ENCODE results near the gene FAM20C. TPM values are rescaled to one million over a fixed set of nuclear protein-coding genes. Genes with fewer than 3 reads are reported as not detected.

FAM20C gene
- total RNA-seq, 2 donors from 2014 or later: 32.5 to 106 TPM

DNA sequence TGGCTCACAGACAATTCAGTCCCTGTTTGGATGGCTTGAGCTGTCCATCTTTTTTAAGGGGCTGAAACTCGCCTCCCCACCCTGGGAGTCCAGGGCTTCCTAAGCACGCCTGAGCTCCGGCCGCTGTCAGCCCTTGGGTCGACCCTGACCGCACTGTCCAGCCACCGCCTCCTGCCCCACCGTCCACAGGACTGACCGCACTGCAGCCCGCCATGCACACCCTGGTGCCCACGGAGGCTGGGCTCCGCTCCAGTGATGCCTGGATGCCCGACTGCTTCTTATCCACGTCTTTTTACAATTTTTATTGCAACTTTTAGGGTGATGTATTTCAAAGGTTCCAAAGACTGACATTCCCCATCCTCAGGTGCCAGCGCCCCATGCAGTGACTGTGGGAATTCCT lies 58.2 kb downstream of the FAM20C start:
- no peak for ATAC-seq (ENCODE audit: insufficient number of reproducible peaks, low FRiP score, low read depth)
- H3K4me1 ChIP-seq (ENCODE audit: control insufficient read depth in 1 of 2, low read depth in 2 of 2): no peaks in the 10 kb centered on the region
- no peaks in the 10 kb centered on the region for H3K9me3 ChIP-seq
- peaks cover 84% of the 10 kb centered on the region for H3K36me3 ChIP-seq
- H3K27me3 ChIP-seq (replicated peaks; ENCODE audit: insufficient read depth): no peaks in the 10 kb centered on the region
- H3K27ac ChIP-seq: no peak overlapping the region
- TF ChIP-seq, protein P1, sequence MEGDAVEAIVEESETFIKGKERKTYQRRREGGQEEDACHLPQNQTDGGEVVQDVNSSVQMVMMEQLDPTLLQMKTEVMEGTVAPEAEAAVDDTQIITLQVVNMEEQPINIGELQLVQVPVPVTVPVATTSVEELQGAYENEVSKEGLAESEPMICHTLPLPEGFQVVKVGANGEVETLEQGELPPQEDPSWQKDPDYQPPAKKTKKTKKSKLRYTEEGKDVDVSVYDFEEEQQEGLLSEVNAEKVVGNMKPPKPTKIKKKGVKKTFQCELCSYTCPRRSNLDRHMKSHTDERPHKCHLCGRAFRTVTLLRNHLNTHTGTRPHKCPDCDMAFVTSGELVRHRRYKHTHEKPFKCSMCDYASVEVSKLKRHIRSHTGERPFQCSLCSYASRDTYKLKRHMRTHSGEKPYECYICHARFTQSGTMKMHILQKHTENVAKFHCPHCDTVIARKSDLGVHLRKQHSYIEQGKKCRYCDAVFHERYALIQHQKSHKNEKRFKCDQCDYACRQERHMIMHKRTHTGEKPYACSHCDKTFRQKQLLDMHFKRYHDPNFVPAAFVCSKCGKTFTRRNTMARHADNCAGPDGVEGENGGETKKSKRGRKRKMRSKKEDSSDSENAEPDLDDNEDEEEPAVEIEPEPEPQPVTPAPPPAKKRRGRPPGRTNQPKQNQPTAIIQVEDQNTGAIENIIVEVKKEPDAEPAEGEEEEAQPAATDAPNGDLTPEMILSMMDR (IDR thresholded peaks at IDR 0.05): no peak
- no peak for DNase-seq (ENCODE audit: low spot score)
- no peak overlapping the region for H3K4me3 ChIP-seq

DNA sequence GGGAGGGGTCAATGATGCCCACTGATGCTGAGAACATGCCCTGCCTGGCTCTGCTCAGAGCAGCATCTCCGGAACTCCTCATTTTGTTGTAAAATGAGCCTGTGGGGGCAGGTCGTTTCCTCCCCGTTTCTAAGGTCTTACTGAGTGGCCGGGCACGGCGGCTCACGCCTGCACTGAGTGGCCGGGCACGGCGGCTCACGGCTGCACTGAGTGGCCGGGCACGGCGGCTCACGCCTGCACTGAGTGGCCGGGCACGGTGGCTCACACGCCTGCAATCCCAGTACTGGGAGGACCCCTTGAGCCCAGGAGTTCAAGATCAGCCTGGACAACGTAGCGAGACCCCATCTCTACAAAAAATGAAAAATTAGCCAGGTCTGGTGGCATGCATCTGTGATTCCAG lies 58.6 kb downstream of the FAM20C start:
- Histone ChIP-seq H3K4me3 (no peak overlapping the region), H3K27me3 (replicated peaks; ENCODE audit: insufficient read depth) (no peaks in the 10 kb centered on the region), H3K9me3 (no peaks in the 10 kb centered on the region), H3K4me1 (ENCODE audit: control insufficient read depth in 1 of 2, low read depth in 2 of 2) (no peaks in the 10 kb centered on the region), H3K36me3 (peaks cover 89% of the 10 kb centered on the region), H3K27ac (no peak overlapping the region)
- TF ChIP-seq, protein P1 (IDR thresholded peaks at IDR 0.05): no peak
- no peak for ATAC-seq (ENCODE audit: insufficient number of reproducible peaks, low FRiP score, low read depth)
- no peak for DNase-seq (ENCODE audit: low spot score)

DNA sequence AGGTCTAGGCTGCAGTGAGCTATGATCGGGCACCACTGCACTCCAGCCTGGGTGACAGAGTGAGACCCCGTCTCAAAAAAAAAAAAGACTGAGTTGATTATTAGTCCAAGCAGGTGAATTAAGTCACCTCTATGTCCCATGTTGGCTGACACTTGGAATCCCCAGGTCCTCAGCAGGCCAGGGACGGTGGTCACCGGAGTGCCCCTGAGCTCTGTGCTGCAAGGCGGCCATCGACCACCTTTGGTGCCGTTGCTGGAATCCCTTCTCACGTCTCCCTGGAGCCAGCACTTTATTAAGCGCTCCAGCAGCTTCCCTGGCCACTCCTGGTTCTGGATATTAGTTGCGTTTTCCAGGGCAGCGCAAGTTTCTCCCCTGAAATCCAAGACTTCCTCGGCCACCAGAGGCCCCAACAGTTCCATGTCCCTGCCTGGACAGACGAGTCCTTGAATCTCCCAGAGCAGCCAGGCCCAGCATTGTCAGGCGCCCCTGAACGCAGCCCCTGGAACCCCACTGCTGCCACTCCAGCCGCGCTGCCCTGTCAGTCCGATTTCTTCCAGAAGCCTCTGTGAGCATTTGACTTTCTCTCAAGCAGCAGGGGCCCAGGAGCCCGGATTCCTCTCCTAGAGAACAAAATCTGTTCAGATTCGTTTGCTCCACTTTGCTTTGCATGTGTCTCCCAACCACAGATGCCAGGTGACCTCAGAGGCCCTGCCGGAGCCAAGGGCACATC lies 59.2 kb downstream of the FAM20C start:
- Histone ChIP-seq H3K27me3 (replicated peaks; ENCODE audit: insufficient read depth) (no peaks in the 10 kb centered on the region), H3K9me3 (no peaks in the 10 kb centered on the region), H3K27ac (no peak overlapping the region), H3K4me1 (ENCODE audit: control insufficient read depth in 1 of 2, low read depth in 2 of 2) (no peaks in the 10 kb centered on the region), H3K36me3 (peaks cover 90% of the 10 kb centered on the region), H3K4me3 (no peak overlapping the region)
- DNase-seq (ENCODE audit: low spot score) (no peak), ATAC-seq (ENCODE audit: insufficient number of reproducible peaks, low FRiP score, low read depth) (no peak)
- TF ChIP-seq, protein P1 (IDR thresholded peaks at IDR 0.05): no peak

DNA sequence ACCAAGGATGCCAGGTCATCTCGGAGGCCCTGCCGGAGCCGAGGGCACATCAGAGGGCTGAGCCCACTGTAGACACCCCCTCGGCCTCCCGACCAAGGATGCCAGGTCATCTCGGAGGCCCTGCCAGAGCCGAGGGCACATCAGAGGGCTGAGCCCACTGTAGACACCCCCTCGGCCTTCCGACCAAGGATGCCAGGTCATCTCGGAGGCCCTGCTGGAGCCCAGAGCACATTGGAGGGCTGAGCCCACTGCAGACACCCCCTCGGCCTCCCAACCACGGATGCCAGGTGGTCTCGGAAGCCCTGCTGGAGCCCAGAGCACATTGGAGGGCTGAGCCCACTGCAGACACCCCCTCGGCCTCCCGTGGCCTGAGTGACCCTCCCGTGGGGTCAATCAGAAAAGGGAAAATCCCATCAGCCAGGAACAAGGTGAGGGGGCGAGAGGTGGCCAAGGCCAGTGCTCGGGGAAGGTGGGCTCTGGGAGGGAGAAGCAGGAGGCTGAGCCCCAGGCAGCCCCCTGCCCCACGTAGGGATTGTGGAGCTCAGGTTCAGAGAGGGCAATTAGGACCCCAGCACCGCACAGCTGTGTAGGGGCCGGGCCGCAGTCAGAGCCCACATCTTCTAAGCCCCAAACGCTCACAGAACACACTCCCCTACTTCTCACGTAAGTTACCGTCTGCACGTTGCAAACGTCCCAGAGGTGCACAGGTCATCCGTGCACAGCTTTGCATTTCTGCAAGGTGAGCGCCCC lies 60.0 kb downstream of the FAM20C start:
- Histone ChIP-seq H3K27ac (no peak overlapping the region), H3K9me3 (no peaks in the 10 kb centered on the region), H3K36me3 (peaks cover 90% of the 10 kb centered on the region), H3K4me3 (no peak overlapping the region), H3K27me3 (replicated peaks; ENCODE audit: insufficient read depth) (no peaks in the 10 kb centered on the region), H3K4me1 (ENCODE audit: control insufficient read depth in 1 of 2, low read depth in 2 of 2) (no peaks in the 10 kb centered on the region)
- DNase-seq (ENCODE audit: low spot score): no peak
- ATAC-seq (ENCODE audit: insufficient number of reproducible peaks, low FRiP score, low read depth): no peak
- TF ChIP-seq, protein P1 (IDR thresholded peaks at IDR 0.05): no peak

DNA sequence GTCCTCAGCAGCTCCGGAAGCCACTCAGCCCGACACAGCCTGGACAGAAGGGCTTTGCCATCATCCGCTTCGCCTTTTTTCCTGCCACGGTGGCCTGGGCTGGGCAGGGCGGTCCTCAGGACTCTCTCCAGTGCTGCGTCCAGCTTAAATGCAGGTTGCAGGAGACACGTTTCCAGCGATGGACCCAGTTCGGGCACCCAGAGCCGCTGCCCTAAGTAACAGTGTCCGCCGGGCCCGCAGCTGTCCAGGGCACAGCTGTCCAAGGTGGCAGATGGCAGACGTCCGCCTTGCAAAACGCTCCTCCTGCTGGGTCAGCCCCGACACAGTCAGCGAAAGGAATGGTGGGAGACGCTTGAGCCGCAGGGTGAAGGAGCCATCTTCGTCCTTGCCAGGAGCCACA lies 60.6 kb downstream of the FAM20C start:
- no peaks in the 10 kb centered on the region for H3K27me3 ChIP-seq (replicated peaks; ENCODE audit: insufficient read depth)
- H3K27ac ChIP-seq: no peak overlapping the region
- H3K9me3 ChIP-seq: no peaks in the 10 kb centered on the region
- H3K36me3 ChIP-seq: peaks cover 86% of the 10 kb centered on the region
- H3K4me1 ChIP-seq (ENCODE audit: control insufficient read depth in 1 of 2, low read depth in 2 of 2): no peaks in the 10 kb centered on the region
- DNase-seq (ENCODE audit: low spot score) (no peak), ATAC-seq (ENCODE audit: insufficient number of reproducible peaks, low FRiP score, low read depth) (no peak)
- TF ChIP-seq, protein P1 (IDR thresholded peaks at IDR 0.05): no peak
- no peak overlapping the region for H3K4me3 ChIP-seq
